Activated B cell treated with CpG ODN at 0.5 μM for 24 hours (primary cell): ENCODE measurements around the gene BRAP. TPM values are rescaled to one million over a fixed set of nuclear protein-coding genes. Genes with fewer than 3 reads are reported as not detected.

ENCODE experiments used
- ATAC-seq: fragments of 200-7000 bp; cut with Tn5 transposase; one replicate; pipeline ENCODE4 v1.10.0; 2021; ENCODE audit warnings: low read depth, mild to moderate bottlenecking, moderate library complexity
- CTCF ChIA-PET: fragments of 350-600 bp; sonication (Branson Sonifier 250); formaldehyde crosslinking; loops from one replicate; lab custom pipeline; 2021; ENCODE audit warnings: antibody characterized with exemption; lab: Charles Lee
- POLR2A ChIA-PET: fragments of 350-600 bp; sonication (Branson Sonifier 250); formaldehyde crosslinking; loops from one replicate; lab custom pipeline; 2021; ENCODE audit warnings: antibody characterized with exemption; lab: Charles Lee
- DNase-seq: peaks from one replicate; pipeline ENCODE4 v3.0.0; 2022
- H3K27ac Mint-ChIP-seq: one replicate; pipeline ENCODE4 v1.8.0; 2020; ENCODE audit warnings: mixed read lengths
- H3K27me3 Mint-ChIP-seq: one replicate; pipeline ENCODE4 v1.8.0; 2021; ENCODE audit warnings: mixed read lengths
- H3K36me3 Mint-ChIP-seq: one replicate; pipeline ENCODE4 v1.8.0; 2021; ENCODE audit warnings: low read depth, mixed read lengths
- H3K4me1 Mint-ChIP-seq: one replicate; pipeline ENCODE4 v1.8.0; 2021; ENCODE audit warnings: mixed read lengths
- H3K4me3 Mint-ChIP-seq: one replicate; pipeline ENCODE4 v1.8.0; 2020; ENCODE audit warnings: mild to moderate bottlenecking, mixed read lengths
- H3K9me3 Mint-ChIP-seq: one replicate; pipeline ENCODE4 v1.8.0; 2020; ENCODE audit warnings: mixed read lengths
- intact Hi-C: fragments of 100-400 bp; cut with micrococcal nuclease; formaldehyde crosslinking; loops from one replicate; pipeline ENCODE4 v1.15.1; 2024
- total RNA-seq: library from RNA; stranded (reverse); gene quantifications from 2 replicates; pipeline ENCODE4 v1.2.3, GENCODE V29; 2022
- TF ChIP-seq, protein P1 (sequence below): fragments of 200-600 bp; IDR thresholded peaks from one replicate; pipeline ENCODE4 v1.8.0; 2022; ENCODE audit warnings: antibody characterized with exemption, mild to moderate bottlenecking

The BRAP gene
- total RNA-seq, 1 donor from 2014 or later = 24.2 TPM

GRCh38 chr12:111705672-111706071 is 19.9 kb upstream of the BRAP start:
- POLR2A ChIA-PET = interaction anchor here (0.6 kb wide), 1 partner anchor 59 kb away, joined by 5 read pairs; no protein-coding TSS in a partner anchor
- TF ChIP-seq, protein P1, sequence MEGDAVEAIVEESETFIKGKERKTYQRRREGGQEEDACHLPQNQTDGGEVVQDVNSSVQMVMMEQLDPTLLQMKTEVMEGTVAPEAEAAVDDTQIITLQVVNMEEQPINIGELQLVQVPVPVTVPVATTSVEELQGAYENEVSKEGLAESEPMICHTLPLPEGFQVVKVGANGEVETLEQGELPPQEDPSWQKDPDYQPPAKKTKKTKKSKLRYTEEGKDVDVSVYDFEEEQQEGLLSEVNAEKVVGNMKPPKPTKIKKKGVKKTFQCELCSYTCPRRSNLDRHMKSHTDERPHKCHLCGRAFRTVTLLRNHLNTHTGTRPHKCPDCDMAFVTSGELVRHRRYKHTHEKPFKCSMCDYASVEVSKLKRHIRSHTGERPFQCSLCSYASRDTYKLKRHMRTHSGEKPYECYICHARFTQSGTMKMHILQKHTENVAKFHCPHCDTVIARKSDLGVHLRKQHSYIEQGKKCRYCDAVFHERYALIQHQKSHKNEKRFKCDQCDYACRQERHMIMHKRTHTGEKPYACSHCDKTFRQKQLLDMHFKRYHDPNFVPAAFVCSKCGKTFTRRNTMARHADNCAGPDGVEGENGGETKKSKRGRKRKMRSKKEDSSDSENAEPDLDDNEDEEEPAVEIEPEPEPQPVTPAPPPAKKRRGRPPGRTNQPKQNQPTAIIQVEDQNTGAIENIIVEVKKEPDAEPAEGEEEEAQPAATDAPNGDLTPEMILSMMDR = no peak
- CTCF ChIA-PET = no interaction called here
- no peaks in the 10 kb centered on the region for H3K27me3 Mint-ChIP-seq
- no peaks in the 10 kb centered on the region for H3K4me1 Mint-ChIP-seq
- intact Hi-C loops = no loop called here
- DNase-seq = no peak
- H3K36me3 Mint-ChIP-seq = peaks cover 66% of the 10 kb centered on the region
- no peak for ATAC-seq
- H3K4me3 Mint-ChIP-seq = no peak overlapping the region
- H3K27ac Mint-ChIP-seq = no peak overlapping the region
- no peaks in the 10 kb centered on the region for H3K9me3 Mint-ChIP-seq

- Mint-ChIP-seq H3K36me3 (peaks cover 60% of the 10 kb centered on the region), H3K27me3 (no peaks in the 10 kb centered on the region), H3K4me1 (no peaks in the 10 kb centered on the region), H3K27ac (no peak overlapping the region), H3K4me3 (no peak overlapping the region), H3K9me3 (no peaks in the 10 kb centered on the region)
- CTCF ChIA-PET = no interaction called here
- intact Hi-C loops = no loop called here
- no peak for DNase-seq
- ATAC-seq = no peak
- TF ChIP-seq, protein P1 = no peak
- POLR2A ChIA-PET = no interaction called here
Observed at GRCh38 chr12:111699962-111700361, 14.2 kb upstream of the BRAP start.

GRCh38 chr12:111693818-111694217 is 8.1 kb upstream of the BRAP start:
- Mint-ChIP-seq H3K4me3 (no peak overlapping the region), H3K36me3 (peaks cover 60% of the 10 kb centered on the region)

DNA sequence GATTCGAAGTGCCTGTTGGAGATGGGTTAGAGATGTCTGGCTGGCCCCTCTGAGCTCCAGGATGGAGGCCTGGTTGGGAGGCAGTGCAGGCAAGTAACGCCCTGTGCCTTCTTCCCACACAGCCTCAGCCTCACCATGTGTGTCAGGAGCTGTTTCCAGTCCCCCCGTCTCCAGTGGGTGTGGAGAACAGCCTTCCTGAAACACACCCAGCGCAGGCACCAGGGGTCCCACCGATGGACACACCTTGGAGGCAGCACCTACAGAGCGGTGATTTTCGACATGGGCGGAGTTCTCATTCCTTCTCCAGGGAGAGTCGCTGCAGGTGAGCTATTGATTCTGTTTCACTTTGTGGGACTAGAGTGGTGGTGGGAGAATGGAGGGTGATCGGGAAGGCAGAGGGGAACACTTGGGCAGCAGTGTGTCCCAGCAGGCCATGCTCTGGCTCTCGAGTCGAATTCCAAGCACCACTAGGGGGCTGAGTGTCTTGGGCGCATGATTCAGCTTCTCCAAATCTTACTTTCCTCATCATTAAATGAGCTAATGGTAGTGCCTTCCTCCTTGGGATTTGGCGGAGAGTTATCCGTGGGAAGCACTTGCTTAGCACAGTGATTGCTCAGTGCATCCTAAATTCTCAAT is 6.9 kb upstream of the BRAP start:
- Mint-ChIP-seq H3K4me3 (no peak overlapping the region), H3K9me3 (no peaks in the 10 kb centered on the region), H3K36me3 (peaks cover 50% of the 10 kb centered on the region), H3K27ac (no peak overlapping the region), H3K27me3 (no peaks in the 10 kb centered on the region), H3K4me1 (peaks cover 2% of the 10 kb centered on the region)
- TF ChIP-seq, protein P1 = no peak
- POLR2A ChIA-PET = no interaction called here
- intact Hi-C loops = no loop called here
- no peak for DNase-seq
- ATAC-seq = no peak
- CTCF ChIA-PET = interaction anchor here (1.8 kb wide), 1 partner anchor 120 kb away, joined by 4 read pairs; no protein-coding TSS in a partner anchor

More at GRCh38 chr12:111693818-111694217, 8.1 kb upstream of the BRAP start:
- no peaks in the 10 kb centered on the region for H3K27me3 Mint-ChIP-seq
- intact Hi-C loops = no loop called here
- ATAC-seq (no peak), DNase-seq (no peak)
- no peak overlapping the region for H3K27ac Mint-ChIP-seq
- H3K4me1 Mint-ChIP-seq = no peaks in the 10 kb centered on the region
- ChIA-PET CTCF (interaction anchor here (1.8 kb wide), 1 partner anchor 119 kb away, joined by 4 read pairs; no protein-coding TSS in a partner anchor), POLR2A (no interaction called here)
- TF ChIP-seq, protein P1 = no peak
- no peaks in the 10 kb centered on the region for H3K9me3 Mint-ChIP-seq

GRCh38 chr12:111691262-111691661 is 5.5 kb upstream of the BRAP start:
- ChIA-PET POLR2A (no interaction called here), CTCF (no interaction called here)
- intact Hi-C loops = no loop called here
- Mint-ChIP-seq H3K36me3 (peaks cover 40% of the 10 kb centered on the region), H3K9me3 (no peaks in the 10 kb centered on the region), H3K4me1 (peaks cover 15% of the 10 kb centered on the region), H3K27me3 (no peaks in the 10 kb centered on the region), H3K27ac (no peak overlapping the region), H3K4me3 (no peak overlapping the region)
- no peak for ATAC-seq
- no peak for DNase-seq
- TF ChIP-seq, protein P1 = no peak
